ENCODE data around the gene IGFBP5. TPM values are rescaled to one million over a fixed set of nuclear protein-coding genes. Genes with fewer than 3 reads are reported as not detected.

Gene IGFBP5
- total and polyA plus RNA-seq, 7 experiments from 2014 or later, result not detected

- peaks cover 0 to 9% (median 4%) of the 10 kb centered on the region in 5 donors for H3K36me3 Mint-ChIP-seq
- no peak overlapping the region for H3K4me3 ChIP-seq (ENCODE audit: low read length)
- H3K9me3 ChIP-seq (ENCODE audit: control insufficient read depth in 2 of 3, low read length in 3 of 3), result no peaks in the 10 kb centered on the region
- no peaks in the 10 kb centered on the region for H3K27me3 ChIP-seq (ENCODE audit: control insufficient read depth in 2 of 2, insufficient read depth in 2 of 2, low read length in 2 of 2)
- peaks cover 15 to 40% (median 25%) of the 10 kb centered on the region in 7 donors for H3K4me1 Mint-ChIP-seq
- CTCF ChIA-PET, result no interaction called here
- no peaks in the 10 kb centered on the region for H3K36me3 ChIP-seq (ENCODE audit: control insufficient read depth in 2 of 3, insufficient read depth in 3 of 3, low read length in 3 of 3)
- no peak overlapping the region for H3K27ac Mint-ChIP-seq
- ATAC-seq (no peak), DNase-seq (no peak)
- H3K27ac ChIP-seq (ENCODE audit: low read depth, low read length), result no peak overlapping the region
- peaks cover 46 to 60% (median 52%) of the 10 kb centered on the region in 5 donors for H3K27me3 Mint-ChIP-seq
- POLR2A ChIA-PET, result no interaction called here
- peaks cover 0 to 11% of the 10 kb centered on the region in 2 donors for H3K4me1 ChIP-seq (ENCODE audit: control insufficient read depth in 2 of 2, insufficient read depth in 2 of 2, low read length in 2 of 2)
- H3K9me3 Mint-ChIP-seq, result peaks cover 0 to 3% (median 0%) of the 10 kb centered on the region in 11 donors
- H3K4me3 Mint-ChIP-seq, result peak overlapping the region in 1 of 10 donors; percentile 26
- intact Hi-C loops (cut with micrococcal nuclease), result no loop called here
Measured at GRCh38 chr2:216637472-216637871, 57.9 kb downstream of the IGFBP5 start.

GRCh38 chr2:216636551-216637450 is 58.5 kb downstream of the IGFBP5 start:
- Mint-ChIP-seq H3K36me3 (peaks cover 0 to 8% (median 4%) of the 10 kb centered on the region in 5 donors), H3K4me1 (peaks cover 15 to 41% (median 27%) of the 10 kb centered on the region in 7 donors), H3K4me3 (peak overlapping the region in 5 of 10 donors; percentile 11 to 65 (median 26)), H3K27ac (no peak overlapping the region), H3K27me3 (peaks cover 53 to 65% (median 59%) of the 10 kb centered on the region in 5 donors), H3K9me3 (peaks cover 0 to 3% (median 0%) of the 10 kb centered on the region in 11 donors)
- H3K36me3 ChIP-seq (ENCODE audit: control insufficient read depth in 2 of 3, insufficient read depth in 3 of 3, low read length in 3 of 3), result no peaks in the 10 kb centered on the region
- no peak overlapping the region for H3K4me3 ChIP-seq (ENCODE audit: low read length)
- no peaks in the 10 kb centered on the region for H3K27me3 ChIP-seq (ENCODE audit: control insufficient read depth in 2 of 2, insufficient read depth in 2 of 2, low read length in 2 of 2)
- H3K9me3 ChIP-seq (ENCODE audit: control insufficient read depth in 2 of 3, low read length in 3 of 3), result no peaks in the 10 kb centered on the region
- peak; percentile 80 for ATAC-seq
- intact Hi-C loops (cut with micrococcal nuclease), result no loop called here
- H3K27ac ChIP-seq (ENCODE audit: low read depth, low read length), result no peak overlapping the region
- DNase-seq, result no peak
- CTCF ChIA-PET, result no interaction called here
- H3K4me1 ChIP-seq (ENCODE audit: control insufficient read depth in 2 of 2, insufficient read depth in 2 of 2, low read length in 2 of 2), result peaks cover 0 to 11% of the 10 kb centered on the region in 2 donors
- POLR2A ChIA-PET, result no interaction called here

- Histone ChIP-seq H3K4me3 (ENCODE audit: low read length) (no peak overlapping the region), H3K27me3 (ENCODE audit: control insufficient read depth in 2 of 2, insufficient read depth in 2 of 2, low read length in 2 of 2) (no peaks in the 10 kb centered on the region), H3K27ac (ENCODE audit: low read depth, low read length) (no peak overlapping the region), H3K36me3 (ENCODE audit: control insufficient read depth in 2 of 3, insufficient read depth in 3 of 3, low read length in 3 of 3) (no peaks in the 10 kb centered on the region), H3K4me1 (ENCODE audit: control insufficient read depth in 2 of 2, insufficient read depth in 2 of 2, low read length in 2 of 2) (peaks cover 0 to 11% of the 10 kb centered on the region in 2 donors), H3K9me3 (ENCODE audit: control insufficient read depth in 2 of 3, low read length in 3 of 3) (no peaks in the 10 kb centered on the region)
- peaks cover 15 to 41% (median 27%) of the 10 kb centered on the region in 7 donors for H3K4me1 Mint-ChIP-seq
- no peak for ATAC-seq
- DNase-seq, result no peak
- intact Hi-C loops (cut with micrococcal nuclease), result loop anchor here in 1 of 2 donors (2.0 kb wide), 1 partner anchor 29 kb away; no protein-coding TSS in a partner anchor
- H3K4me3 Mint-ChIP-seq, result peak overlapping the region in 8 of 10 donors; percentile 11 to 90 (median 72)
- CTCF ChIA-PET, result no interaction called here
- H3K36me3 Mint-ChIP-seq, result peaks cover 0 to 7% (median 4%) of the 10 kb centered on the region in 5 donors
- POLR2A ChIA-PET, result no interaction called here
- H3K27me3 Mint-ChIP-seq, result peaks cover 54 to 72% (median 66%) of the 10 kb centered on the region in 5 donors
- H3K9me3 Mint-ChIP-seq, result peaks cover 0 to 3% (median 0%) of the 10 kb centered on the region in 11 donors
- peak overlapping the region in 1 of 9 donors; percentile 24 for H3K27ac Mint-ChIP-seq
Measured at GRCh38 chr2:216635701-216636550, 59.4 kb downstream of the IGFBP5 start.

DNA sequence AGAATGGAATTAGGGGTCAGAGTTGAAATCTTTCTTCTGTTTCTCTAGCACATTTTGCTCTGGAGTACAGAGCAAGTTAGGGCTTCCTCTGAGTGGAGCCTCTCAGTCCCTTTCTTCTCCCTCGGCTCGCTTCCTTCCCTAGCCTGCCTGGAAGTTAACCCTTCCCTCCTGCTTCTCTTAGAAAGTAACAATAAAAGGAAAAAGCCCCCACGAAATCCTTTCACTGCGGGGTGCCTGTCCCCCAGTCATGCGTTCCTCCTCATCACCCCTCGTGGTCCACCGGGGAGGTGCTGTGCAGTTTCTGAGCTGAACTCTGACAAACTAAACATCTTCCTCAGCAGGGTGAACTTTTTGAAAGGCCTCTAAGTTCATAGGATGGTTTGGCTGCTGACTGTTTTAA is 60.2 kb downstream of the IGFBP5 start:
- CTCF ChIA-PET, result no interaction called here

DNA sequence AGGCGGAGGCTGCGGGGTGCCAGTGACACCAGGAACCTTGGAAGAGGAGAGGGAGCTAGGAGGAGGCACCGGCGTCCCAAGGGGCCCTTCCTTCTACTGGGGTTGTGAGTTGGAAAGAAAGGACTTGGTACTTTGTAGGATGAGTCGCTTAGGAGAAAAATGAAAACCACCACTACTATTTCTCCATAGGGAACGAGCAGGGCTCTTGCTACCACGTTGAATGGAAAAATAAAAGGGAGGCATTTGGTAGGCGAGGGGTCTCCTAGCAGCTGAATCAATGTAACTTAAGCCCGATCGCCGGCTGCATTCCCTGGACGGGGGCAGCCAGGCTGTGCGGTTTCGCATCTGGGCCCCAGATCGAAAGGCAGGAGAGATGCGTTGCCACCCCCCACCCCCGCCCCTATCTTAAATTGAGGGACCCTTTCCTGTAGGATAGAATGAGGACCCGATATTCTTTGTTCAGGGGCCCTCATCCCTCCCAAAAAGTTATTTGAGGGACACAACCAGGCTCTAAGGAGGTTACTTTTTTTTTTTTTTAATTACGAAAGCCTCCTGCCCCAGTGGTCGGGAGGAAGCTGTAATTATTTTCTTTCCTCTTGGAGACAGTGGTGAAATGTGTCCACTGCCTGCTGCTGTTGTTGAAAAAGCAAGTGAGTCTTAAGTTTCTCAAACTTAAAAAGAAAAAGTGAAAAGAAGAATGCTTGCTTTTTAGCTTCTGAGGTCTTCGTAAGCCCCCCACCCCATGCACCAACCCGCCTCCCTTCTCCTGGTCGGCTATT is 60.8 kb downstream of the IGFBP5 start:
- Histone ChIP-seq H3K27me3 (ENCODE audit: control insufficient read depth in 2 of 2, insufficient read depth in 2 of 2, low read length in 2 of 2) (no peaks in the 10 kb centered on the region), H3K4me3 (ENCODE audit: low read length) (no peak overlapping the region)

More for the DNA sequence above, 60.2 kb downstream of the IGFBP5 start:
- H3K27ac ChIP-seq (ENCODE audit: low read depth, low read length), result no peak overlapping the region
- H3K36me3 Mint-ChIP-seq, result peaks cover 0 to 5% (median 4%) of the 10 kb centered on the region in 5 donors
- H3K36me3 ChIP-seq (ENCODE audit: control insufficient read depth in 2 of 3, insufficient read depth in 3 of 3, low read length in 3 of 3), result no peaks in the 10 kb centered on the region
- ATAC-seq (no peak), DNase-seq (no peak)
- peaks cover 56 to 74% (median 65%) of the 10 kb centered on the region in 5 donors for H3K27me3 Mint-ChIP-seq
- peaks cover 0 to 11% of the 10 kb centered on the region in 2 donors for H3K4me1 ChIP-seq (ENCODE audit: control insufficient read depth in 2 of 2, insufficient read depth in 2 of 2, low read length in 2 of 2)
- POLR2A ChIA-PET, result no interaction called here
- H3K27ac Mint-ChIP-seq, result peak overlapping the region in 2 of 9 donors; percentile 24 to 64
- no peak overlapping the region for H3K4me3 ChIP-seq (ENCODE audit: low read length)
- intact Hi-C loops (cut with micrococcal nuclease), result loop anchor here in 1 of 2 donors (2.0 kb wide), 1 partner anchor 28 kb away; no protein-coding TSS in a partner anchor
- H3K27me3 ChIP-seq (ENCODE audit: control insufficient read depth in 2 of 2, insufficient read depth in 2 of 2, low read length in 2 of 2), result no peaks in the 10 kb centered on the region
- peaks cover 0 to 3% (median 0%) of the 10 kb centered on the region in 11 donors for H3K9me3 Mint-ChIP-seq
- H3K4me1 Mint-ChIP-seq, result peaks cover 15 to 41% (median 27%) of the 10 kb centered on the region in 7 donors
- no peaks in the 10 kb centered on the region for H3K9me3 ChIP-seq (ENCODE audit: control insufficient read depth in 2 of 3, low read length in 3 of 3)
- H3K4me3 Mint-ChIP-seq, result peak overlapping the region; percentile 4 to 90 (median 69)

More for the DNA sequence above, 60.8 kb downstream of the IGFBP5 start:
- ChIA-PET POLR2A (no interaction called here), CTCF (no interaction called here)
- ATAC-seq, result no peak
- no peak overlapping the region for H3K27ac ChIP-seq (ENCODE audit: low read depth, low read length)
- Mint-ChIP-seq H3K4me1 (peaks cover 15 to 41% (median 27%) of the 10 kb centered on the region in 7 donors), H3K27me3 (peaks cover 58 to 73% (median 68%) of the 10 kb centered on the region in 5 donors), H3K9me3 (peaks cover 0 to 3% (median 0%) of the 10 kb centered on the region in 11 donors), H3K36me3 (peaks cover 0 to 4% (median 2%) of the 10 kb centered on the region in 5 donors), H3K27ac (no peak overlapping the region), H3K4me3 (peak overlapping the region; percentile 66 to 91 (median 78))
- intact Hi-C loops (cut with micrococcal nuclease), result loop anchor here in 1 of 2 donors (2.0 kb wide), 1 partner anchor 28 kb away; no protein-coding TSS in a partner anchor
- no peaks in the 10 kb centered on the region for H3K36me3 ChIP-seq (ENCODE audit: control insufficient read depth in 2 of 3, insufficient read depth in 3 of 3, low read length in 3 of 3)
- peaks cover 0 to 11% of the 10 kb centered on the region in 2 donors for H3K4me1 ChIP-seq (ENCODE audit: control insufficient read depth in 2 of 2, insufficient read depth in 2 of 2, low read length in 2 of 2)
- DNase-seq, result no peak
- no peaks in the 10 kb centered on the region for H3K9me3 ChIP-seq (ENCODE audit: control insufficient read depth in 2 of 3, low read length in 3 of 3)

Measured in naive thymus-derived CD4-positive, alpha-beta T cell (primary cell).